GM19351 (cell line): Measurements from ENCODE around the gene DHRS4L2.
"Not testable (repeated sequence)": the region's sequence is repeated elsewhere in the genome, so short reads cannot be mapped to it uniquely, and the experiment has no call there.

Source experiments
- ATAC-seq: cut with Tn5 transposase; IDR thresholded peaks from one replicate; pipeline ENCODE4 v1.9.1; 2021; ENCODE audit warnings: mild to moderate bottlenecking, moderate library complexity; ENCODE audit not compliant: unreplicated experiment

DHRS4L2 gene

GRCh38 chr14:23988607-23989363 lies at the start of gene DHRS4L2:
Gene DHRS4L2, plus strand, starts transcription at chr14:23988929. Its CDS starts 19 bp downstream, at chr14:23988948.
- peak; percentile 91 for ATAC-seq

GRCh38 chr14:23939607-23940326 lies 49.0 kb upstream of the DHRS4L2 start:
- ATAC-seq: no peak

GRCh38 chr14:23941230-23941629 lies 47.5 kb upstream of the DHRS4L2 start:
- ATAC-seq: no peak

- no peak for ATAC-seq
These were observed 47.1 kb upstream of the DHRS4L2 start for GRCh38 chr14:23941669-23942068.

- ATAC-seq: no peak
These were observed 46.1 kb upstream of the DHRS4L2 start for GRCh38 chr14:23942587-23942986.

- ATAC-seq: not testable (repeated sequence)
These were observed 39.7 kb upstream of the DHRS4L2 start for GRCh38 chr14:23949069-23949468.

- ATAC-seq: no peak
These were observed 38.2 kb upstream of the DHRS4L2 start for GRCh38 chr14:23950411-23951135.

GRCh38 chr14:23951136-23951466 lies 37.6 kb upstream of the DHRS4L2 start:
- ATAC-seq: not testable (repeated sequence)

- no peak for ATAC-seq
These were observed 37.0 kb upstream of the DHRS4L2 start for GRCh38 chr14:23951590-23952201.

- ATAC-seq: not testable (repeated sequence)
These were observed 35.6 kb upstream of the DHRS4L2 start for GRCh38 chr14:23953116-23953463.

- peak; percentile 85 for ATAC-seq
These were observed 35.1 kb upstream of the DHRS4L2 start, which contains the start of gene DHRS4 for GRCh38 chr14:23953464-23954278. Gene DHRS4, plus strand, starts transcription at chr14:23953770. Its CDS starts 19 bp downstream, at chr14:23953789.

GRCh38 chr14:23954279-23954614 lies 34.5 kb upstream of the DHRS4L2 start:
- peak; percentile 11 for ATAC-seq

- not testable (repeated sequence) for ATAC-seq
These were observed 33.8 kb upstream of the DHRS4L2 start for GRCh38 chr14:23954965-23955364.

- ATAC-seq: not testable (repeated sequence)
These were observed 32.9 kb upstream of the DHRS4L2 start for GRCh38 chr14:23955811-23956210.

GRCh38 chr14:23957913-23958569 lies 30.7 kb upstream of the DHRS4L2 start:
- ATAC-seq: not testable (repeated sequence)

- not testable (repeated sequence) for ATAC-seq
These were observed 27.8 kb upstream of the DHRS4L2 start for GRCh38 chr14:23960899-23961298.

- ATAC-seq: not testable (repeated sequence)
These were observed 27.0 kb upstream of the DHRS4L2 start for GRCh38 chr14:23961704-23962103.

GRCh38 chr14:23969130-23969480 lies 19.6 kb upstream of the DHRS4L2 start:
- not testable (repeated sequence) for ATAC-seq

- peak; percentile 85 for ATAC-seq
These were observed 19.0 kb upstream of the DHRS4L2 start for GRCh38 chr14:23969481-23970282.
